ENCODE data around the gene GCDH. TPM values are rescaled to one million over a fixed set of nuclear protein-coding genes. Genes with fewer than 3 reads are reported as not detected.
"Not testable (repeated sequence)": the region's sequence is repeated elsewhere in the genome, so short reads cannot be mapped to it uniquely, and the experiment has no call there.

The GCDH gene
- total RNA-seq: 10 to 100 TPM; 66.4 to 81.7 TPM

DNA sequence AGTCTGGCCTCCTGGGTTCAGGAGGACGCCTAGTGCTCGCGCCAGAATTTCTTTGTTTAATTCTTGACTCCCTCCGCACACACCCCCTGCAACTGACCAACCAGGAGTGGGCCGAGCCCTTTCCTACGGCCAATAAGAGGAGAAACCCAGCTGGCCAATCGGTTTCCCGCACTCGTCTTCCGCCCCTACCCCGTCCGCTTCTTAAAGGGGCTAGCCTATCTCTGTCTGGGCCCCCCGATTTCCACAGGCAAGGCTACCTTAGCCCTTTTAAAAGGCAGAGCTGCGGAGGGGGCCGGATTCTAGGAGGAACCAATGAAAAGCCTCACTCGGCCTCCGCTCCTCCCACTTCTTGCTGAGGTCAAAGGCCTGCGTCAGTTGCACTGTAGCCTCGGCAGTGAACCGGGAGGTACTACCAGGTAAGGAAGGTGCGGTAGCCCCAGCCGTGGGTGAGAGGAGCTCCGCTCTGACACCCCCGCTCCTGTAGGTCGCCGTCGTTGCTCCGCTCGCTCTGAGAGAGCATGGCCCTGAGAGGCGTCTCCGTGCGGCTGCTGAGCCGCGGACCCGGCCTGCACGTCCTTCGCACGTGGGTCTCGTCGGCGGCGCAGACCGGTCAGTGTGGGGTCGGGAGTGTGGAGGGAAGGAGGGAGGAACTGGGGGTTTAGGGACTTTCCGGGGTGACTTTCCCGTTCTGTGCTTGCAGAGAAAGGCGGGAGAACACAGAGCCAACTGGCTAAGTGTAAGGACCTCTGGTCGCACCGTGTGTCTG, at the start of gene GCDH:
TSS of gene GCDH (plus strand) at position 374 of the 766 bp plus-strand sequence. CDS start at position 519, 145 bp downstream.
- peak; percentile 98 for TF ChIP-seq POLR2AphosphoS5 (IDR thresholded peaks at IDR 0.05)
- TF ChIP-seq POLR2A (IDR thresholded peaks at IDR 0.05): peak; percentile 60
- TF ChIP-seq, protein P1, sequence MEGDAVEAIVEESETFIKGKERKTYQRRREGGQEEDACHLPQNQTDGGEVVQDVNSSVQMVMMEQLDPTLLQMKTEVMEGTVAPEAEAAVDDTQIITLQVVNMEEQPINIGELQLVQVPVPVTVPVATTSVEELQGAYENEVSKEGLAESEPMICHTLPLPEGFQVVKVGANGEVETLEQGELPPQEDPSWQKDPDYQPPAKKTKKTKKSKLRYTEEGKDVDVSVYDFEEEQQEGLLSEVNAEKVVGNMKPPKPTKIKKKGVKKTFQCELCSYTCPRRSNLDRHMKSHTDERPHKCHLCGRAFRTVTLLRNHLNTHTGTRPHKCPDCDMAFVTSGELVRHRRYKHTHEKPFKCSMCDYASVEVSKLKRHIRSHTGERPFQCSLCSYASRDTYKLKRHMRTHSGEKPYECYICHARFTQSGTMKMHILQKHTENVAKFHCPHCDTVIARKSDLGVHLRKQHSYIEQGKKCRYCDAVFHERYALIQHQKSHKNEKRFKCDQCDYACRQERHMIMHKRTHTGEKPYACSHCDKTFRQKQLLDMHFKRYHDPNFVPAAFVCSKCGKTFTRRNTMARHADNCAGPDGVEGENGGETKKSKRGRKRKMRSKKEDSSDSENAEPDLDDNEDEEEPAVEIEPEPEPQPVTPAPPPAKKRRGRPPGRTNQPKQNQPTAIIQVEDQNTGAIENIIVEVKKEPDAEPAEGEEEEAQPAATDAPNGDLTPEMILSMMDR (IDR thresholded peaks at IDR 0.05): no peak
- Histone ChIP-seq H3K4me1 (replicated peaks) (peaks cover 6% of the 10 kb centered on the region), H3K9me3 (no peaks in the 10 kb centered on the region), H3K27me3 (replicated peaks; ENCODE audit: insufficient read depth) (no peaks in the 10 kb centered on the region), H3K27ac (peak within 1 kb of the TSS; percentile 66 to 70), H3K36me3 (peaks cover 0 to under 1% of the 10 kb centered on the region in 2 donors), H3K4me3 (peak within 1 kb of the TSS; percentile 79 to 94)
- peak; percentile 99 for DNase-seq (ENCODE audit: low spot score)
- intact Hi-C loops (cut with DNase I): no loop called here
- WGBS: under 1% methylated on average over 48 of the region's 49 CpGs

DNA sequence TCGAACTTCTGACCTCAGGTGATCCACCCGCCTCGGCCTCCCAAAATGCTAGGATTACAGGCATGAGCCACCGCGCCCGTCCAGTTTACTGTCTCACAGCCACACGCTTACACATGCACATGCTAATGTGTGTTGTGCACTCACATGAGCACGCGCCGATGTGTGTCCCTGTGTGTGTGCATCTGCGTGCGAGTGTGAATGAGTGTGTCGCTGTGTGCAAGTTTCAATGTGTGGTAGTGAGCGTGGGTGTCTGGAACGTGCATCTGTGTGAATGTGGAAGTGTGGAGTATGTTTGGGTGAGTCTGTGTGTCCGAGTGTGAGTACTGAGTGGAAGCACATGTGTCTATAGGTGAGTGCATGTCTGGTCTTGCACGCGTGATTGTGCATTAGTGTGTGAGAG, 48.4 kb upstream of the GCDH start:
- H3K27ac ChIP-seq: no peak overlapping the region
- peaks cover 22% of the 10 kb centered on the region for H3K27me3 ChIP-seq (replicated peaks; ENCODE audit: insufficient read depth)
- 93% methylated on average over 18 of the region's 18 CpGs for WGBS

GRCh38 chr19:12843328-12843727, 47.6 kb upstream of the GCDH start:
- no peak overlapping the region for H3K27ac ChIP-seq
- no peak for TF ChIP-seq POLR2AphosphoS5 (IDR thresholded peaks at IDR 0.05)
- TF ChIP-seq, protein P1 (IDR thresholded peaks at IDR 0.05): no peak
- no peak for TF ChIP-seq POLR2A (IDR thresholded peaks at IDR 0.05)
- no peak for DNase-seq (ENCODE audit: low spot score)
- intact Hi-C loops (cut with DNase I): no loop called here
- H3K4me1 ChIP-seq (replicated peaks): no peaks in the 10 kb centered on the region
- H3K36me3 ChIP-seq: no peaks in the 10 kb centered on the region
- no peaks in the 10 kb centered on the region for H3K9me3 ChIP-seq
- no peak overlapping the region for H3K4me3 ChIP-seq
- 87% methylated on average over 11 of the region's 11 CpGs for WGBS
- H3K27me3 ChIP-seq (replicated peaks; ENCODE audit: insufficient read depth): peaks cover 16% of the 10 kb centered on the region

More for the DNA sequence above, 48.4 kb upstream of the GCDH start:
- Histone ChIP-seq H3K4me1 (replicated peaks) (no peaks in the 10 kb centered on the region), H3K36me3 (no peaks in the 10 kb centered on the region), H3K9me3 (no peaks in the 10 kb centered on the region), H3K4me3 (no peak overlapping the region)
- DNase-seq (ENCODE audit: low spot score): no peak
- TF ChIP-seq, protein P1 (IDR thresholded peaks at IDR 0.05): no peak
- no peak for TF ChIP-seq POLR2AphosphoS5 (IDR thresholded peaks at IDR 0.05)
- TF ChIP-seq POLR2A (IDR thresholded peaks at IDR 0.05): no peak
- intact Hi-C loops (cut with DNase I): no loop called here

- Histone ChIP-seq H3K36me3 (no peaks in the 10 kb centered on the region), H3K27ac (no peak overlapping the region), H3K9me3 (no peaks in the 10 kb centered on the region), H3K4me1 (replicated peaks) (no peaks in the 10 kb centered on the region), H3K27me3 (replicated peaks; ENCODE audit: insufficient read depth) (peaks cover 12% of the 10 kb centered on the region), H3K4me3 (no peak overlapping the region)
- WGBS: 74% methylated on average over 3 of the region's 3 CpGs
- no peak for TF ChIP-seq POLR2A (IDR thresholded peaks at IDR 0.05)
- TF ChIP-seq POLR2AphosphoS5 (IDR thresholded peaks at IDR 0.05): no peak
- TF ChIP-seq, protein P1 (IDR thresholded peaks at IDR 0.05): no peak
- intact Hi-C loops (cut with DNase I): no loop called here
- DNase-seq (ENCODE audit: low spot score): no peak
These were observed 46.8 kb upstream of the GCDH start for GRCh38 chr19:12843999-12844732.

GRCh38 chr19:12846613-12847012, 44.3 kb upstream of the GCDH start:
- WGBS: 86% methylated on average over 7 of the region's 7 CpGs
- H3K27ac ChIP-seq; H3K4me1 ChIP-seq (replicated peaks); H3K4me3 ChIP-seq; DNase-seq (ENCODE audit: low spot score); H3K36me3 ChIP-seq; H3K27me3 ChIP-seq (replicated peaks; ENCODE audit: insufficient read depth); H3K9me3 ChIP-seq: not testable (repeated sequence)
- intact Hi-C loops (cut with DNase I): loop anchor here (5.0 kb wide), 1 partner anchor 84 kb away; no protein-coding TSS in a partner anchor
